Naive thymus-derived CD4-positive, alpha-beta T cell (primary cell): ENCODE results near the gene PLEKHM1. TPM values are rescaled to one million over a fixed set of nuclear protein-coding genes. Genes with fewer than 3 reads are reported as not detected.

ENCODE experiments used
- polyA plus RNA-seq, 2 donors: library from polyadenylated mRNA; unstranded; fragments of 300-500 nt; fragmentation: Illumina TruSeq; gene quantifications; one replicate each; pipeline ENCODE4 v1.2.3, GENCODE V29; 2021
- total RNA-seq, 6 experiments: library from RNA in 5 of 6; stranded (reverse) in 5 of 6; gene quantifications; 1 replicate in 5 of 6; 2 replicates in 1 of 6; pipeline ENCODE4 v1.2.3 and lab custom pipeline; 2021 to 2026

The PLEKHM1 gene
- total and polyA plus RNA-seq, 7 experiments from 2014 or later = 11.5 to 111 (median 76.3) TPM

Other genes with a start within 250 kb of the PLEKHM1 start
- gene SPATA32, start 228.6 kb downstream of the PLEKHM1 start, total RNA-seq = 1 to 10 TPM in 1 of 5 experiments, under 1 TPM in 3, not detected in 1; 0.12 to 1.1 (median 0.58) TPM
- gene SPATA32, start 228.6 kb downstream of the PLEKHM1 start, polyA plus RNA-seq = under 1 TPM; 0.31 to 0.59 TPM
- 10 to 100 TPM; 31.3 to 39.8 (median 34.1) TPM for gene MAP3K14, start 173.7 kb downstream of the PLEKHM1 start, total RNA-seq
- gene MAP3K14, start 173.7 kb downstream of the PLEKHM1 start, polyA plus RNA-seq = 10 to 100 TPM in 1 of 2 donors, 1 to 10 TPM in 1; 2.4 to 10.6 TPM
- gene ARHGAP27, start 57.9 kb downstream of the PLEKHM1 start, total RNA-seq = 100 to 1,000 TPM in 3 of 5 experiments, 10 to 100 TPM in 2; 53.4 to 126 (median 109) TPM
- 10 to 100 TPM; 20.1 to 38.9 TPM for gene ARHGAP27, start 57.9 kb downstream of the PLEKHM1 start, polyA plus RNA-seq